Measurements from ENCODE around the gene SVEP1. TPM values are rescaled to one million over a fixed set of nuclear protein-coding genes. Genes with fewer than 3 reads are reported as not detected.

SVEP1 gene
- total RNA-seq, 4 donors from 2014 or later, result 41.9 to 71.6 (median 60.6) TPM

- DNase-seq (ENCODE audit: extremely low spot score), result no peak
- TF ChIP-seq POLR2A (IDR thresholded peaks at IDR 0.05; ENCODE audit: low read depth), result no peak
- TF ChIP-seq, protein P1, sequence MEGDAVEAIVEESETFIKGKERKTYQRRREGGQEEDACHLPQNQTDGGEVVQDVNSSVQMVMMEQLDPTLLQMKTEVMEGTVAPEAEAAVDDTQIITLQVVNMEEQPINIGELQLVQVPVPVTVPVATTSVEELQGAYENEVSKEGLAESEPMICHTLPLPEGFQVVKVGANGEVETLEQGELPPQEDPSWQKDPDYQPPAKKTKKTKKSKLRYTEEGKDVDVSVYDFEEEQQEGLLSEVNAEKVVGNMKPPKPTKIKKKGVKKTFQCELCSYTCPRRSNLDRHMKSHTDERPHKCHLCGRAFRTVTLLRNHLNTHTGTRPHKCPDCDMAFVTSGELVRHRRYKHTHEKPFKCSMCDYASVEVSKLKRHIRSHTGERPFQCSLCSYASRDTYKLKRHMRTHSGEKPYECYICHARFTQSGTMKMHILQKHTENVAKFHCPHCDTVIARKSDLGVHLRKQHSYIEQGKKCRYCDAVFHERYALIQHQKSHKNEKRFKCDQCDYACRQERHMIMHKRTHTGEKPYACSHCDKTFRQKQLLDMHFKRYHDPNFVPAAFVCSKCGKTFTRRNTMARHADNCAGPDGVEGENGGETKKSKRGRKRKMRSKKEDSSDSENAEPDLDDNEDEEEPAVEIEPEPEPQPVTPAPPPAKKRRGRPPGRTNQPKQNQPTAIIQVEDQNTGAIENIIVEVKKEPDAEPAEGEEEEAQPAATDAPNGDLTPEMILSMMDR (IDR thresholded peaks at IDR 0.05), result no peak
- TF ChIP-seq EP300 (IDR thresholded peaks at IDR 0.05), result no peak
- no peak for TF ChIP-seq POLR2AphosphoS5 (IDR thresholded peaks at IDR 0.05)
- no peak within 1 kb of the TSS for H3K27ac ChIP-seq (replicated peaks in 1 of 4)
- WGBS, result 59% methylated on average over 1 of the region's 1 CpG
- intact Hi-C loops (cut with DNase I), result no loop called here
- no peaks in the 10 kb centered on the region for H3K9me3 ChIP-seq
- H3K4me3 ChIP-seq, result no peak within 1 kb of the TSS
- no peaks in the 10 kb centered on the region for H3K36me3 ChIP-seq
- no peaks in the 10 kb centered on the region for H3K4me1 ChIP-seq
- no peaks in the 10 kb centered on the region for H3K27me3 ChIP-seq
Measured at GRCh38 chr9:110337727-110338126, 241.8 kb downstream of the SVEP1 start, which contains the start of gene TXNDC8. Gene TXNDC8, minus strand, starts transcription at chr9:110337863.

- no peak for DNase-seq (ENCODE audit: extremely low spot score)
- no peaks in the 10 kb centered on the region for H3K4me1 ChIP-seq
- H3K36me3 ChIP-seq, result no peaks in the 10 kb centered on the region
- H3K27ac ChIP-seq (replicated peaks in 1 of 4), result no peak overlapping the region
- no peaks in the 10 kb centered on the region for H3K27me3 ChIP-seq
- H3K4me3 ChIP-seq, result no peak overlapping the region
- no peaks in the 10 kb centered on the region for H3K9me3 ChIP-seq
- TF ChIP-seq EP300 (IDR thresholded peaks at IDR 0.05), result no peak
- no peak for TF ChIP-seq POLR2A (IDR thresholded peaks at IDR 0.05; ENCODE audit: low read depth)
- no peak for TF ChIP-seq POLR2AphosphoS5 (IDR thresholded peaks at IDR 0.05)
- TF ChIP-seq, protein P1 (IDR thresholded peaks at IDR 0.05), result no peak
- 85% methylated on average over 1 of the region's 1 CpG for WGBS
- intact Hi-C loops (cut with DNase I), result no loop called here
Measured at GRCh38 chr9:110336363-110336762, 243.2 kb downstream of the SVEP1 start.

- Histone ChIP-seq H3K4me1 (no peaks in the 10 kb centered on the region), H3K9me3 (no peaks in the 10 kb centered on the region), H3K27me3 (no peaks in the 10 kb centered on the region), H3K36me3 (no peaks in the 10 kb centered on the region), H3K4me3 (no peak overlapping the region), H3K27ac (replicated peaks in 1 of 4) (no peak overlapping the region)
- DNase-seq (ENCODE audit: extremely low spot score), result no peak
- intact Hi-C loops (cut with DNase I), result no loop called here
- TF ChIP-seq, protein P1 (IDR thresholded peaks at IDR 0.05), result no peak
- no peak for TF ChIP-seq POLR2AphosphoS5 (IDR thresholded peaks at IDR 0.05)
Measured at GRCh38 chr9:110334871-110335270, 244.7 kb downstream of the SVEP1 start.

- H3K4me3 ChIP-seq, result no peak overlapping the region
- intact Hi-C loops (cut with DNase I), result no loop called here
- WGBS, result 76% methylated on average over 4 of the region's 4 CpGs
- H3K27ac ChIP-seq (replicated peaks in 1 of 4), result no peak overlapping the region
- TF ChIP-seq POLR2A (IDR thresholded peaks at IDR 0.05; ENCODE audit: low read depth), result no peak
- no peak for TF ChIP-seq EP300 (IDR thresholded peaks at IDR 0.05)
- no peak for TF ChIP-seq POLR2AphosphoS5 (IDR thresholded peaks at IDR 0.05)
- TF ChIP-seq, protein P1 (IDR thresholded peaks at IDR 0.05), result no peak
- no peaks in the 10 kb centered on the region for H3K27me3 ChIP-seq
- H3K4me1 ChIP-seq, result no peaks in the 10 kb centered on the region
- no peak for DNase-seq (ENCODE audit: extremely low spot score)
- H3K9me3 ChIP-seq, result no peaks in the 10 kb centered on the region
- no peaks in the 10 kb centered on the region for H3K36me3 ChIP-seq
Measured at GRCh38 chr9:110334183-110334582, 245.4 kb downstream of the SVEP1 start.

GRCh38 chr9:110332766-110333165, 246.8 kb downstream of the SVEP1 start:
- no peaks in the 10 kb centered on the region for H3K9me3 ChIP-seq
- intact Hi-C loops (cut with DNase I), result no loop called here
- no peak for DNase-seq (ENCODE audit: extremely low spot score)
- WGBS, result 84% methylated on average over 3 of the region's 3 CpGs
- no peaks in the 10 kb centered on the region for H3K4me1 ChIP-seq
- no peak overlapping the region for H3K4me3 ChIP-seq
- no peaks in the 10 kb centered on the region for H3K36me3 ChIP-seq
- TF ChIP-seq EP300 (IDR thresholded peaks at IDR 0.05) (no peak), POLR2AphosphoS5 (IDR thresholded peaks at IDR 0.05) (no peak), POLR2A (IDR thresholded peaks at IDR 0.05; ENCODE audit: low read depth) (no peak)
- TF ChIP-seq, protein P1 (IDR thresholded peaks at IDR 0.05), result no peak
- no peaks in the 10 kb centered on the region for H3K27me3 ChIP-seq
- H3K27ac ChIP-seq (replicated peaks in 1 of 4), result no peak overlapping the region
